RWPE2 (cell line): ENCODE data around the gene EPHA10.

ENCODE experiments used
- ATAC-seq: fragments of 200-7000 bp; cut with Tn5 transposase; 3 replicates; pipeline ENCODE4 v1.9.1; 2021; ENCODE audit warnings: low read depth
- DNase-seq: peaks from one replicate; pipeline ENCODE4 v3.0.0-alpha.2; 2020; ENCODE audit warnings: low spot score
- H3K27ac ChIP-seq: fragments of 450-650 bp; 2 replicates; pipeline ENCODE4 v1.5.1; 2017; ENCODE audit warnings: mild to moderate bottlenecking; ENCODE audit not compliant: poor library complexity, severe bottlenecking
- H3K27me3 ChIP-seq: fragments of 250-450 bp; sonication (Bioruptor Pico); 2 replicates; pipeline ENCODE4 v1.5.1; 2021; ENCODE audit warnings: mild to moderate bottlenecking, moderate library complexity; ENCODE audit not compliant: insufficient read depth, poor library complexity, severe bottlenecking
- H3K36me3 ChIP-seq: fragments of 250-450 bp; sonication (Bioruptor Pico); 2 replicates; pipeline ENCODE4 v1.5.1; 2020; ENCODE audit warnings: low read depth, mild to moderate bottlenecking, moderate library complexity
- H3K4me1 ChIP-seq: fragments of 250-450 bp; sonication (Bioruptor Pico); 2 replicates; pipeline ENCODE4 v1.5.1; 2021; ENCODE audit warnings: mild to moderate bottlenecking, moderate library complexity; ENCODE audit not compliant: insufficient read depth, poor library complexity, severe bottlenecking
- H3K4me3 ChIP-seq: fragments of 250-450 bp; sonication (Bioruptor Pico); 2 replicates; pipeline ENCODE4 v1.5.1; 2021; ENCODE audit warnings: mild to moderate bottlenecking, moderate library complexity; ENCODE audit not compliant: severe bottlenecking
- H3K9me3 ChIP-seq: fragments of 250-450 bp; sonication (Bioruptor Pico); 2 replicates; pipeline ENCODE4 v1.5.1; 2021; ENCODE audit warnings: mild to moderate bottlenecking, moderate library complexity; ENCODE audit not compliant: severe bottlenecking
- CTCF ChIP-seq: fragments of 450-650 bp; IDR thresholded peaks from one replicate; pipeline ENCODE4 v1.5.1; 2017; ENCODE audit warnings: mild to moderate bottlenecking, moderate library complexity; ENCODE audit not compliant: poor library complexity, severe bottlenecking

Gene EPHA10

GRCh38 chr1:37671261-37671660 lies 93.7 kb downstream of the EPHA10 start:
- H3K4me3 ChIP-seq, result no peak overlapping the region
- no peaks in the 10 kb centered on the region for H3K9me3 ChIP-seq
- no peaks in the 10 kb centered on the region for H3K4me1 ChIP-seq
- no peak for TF ChIP-seq CTCF
- DNase-seq (no peak), ATAC-seq (no peak)
- H3K27ac ChIP-seq, result no peak overlapping the region
- H3K27me3 ChIP-seq, result peaks cover 10% of the 10 kb centered on the region
- no peaks in the 10 kb centered on the region for H3K36me3 ChIP-seq

GRCh38 chr1:37670133-37670532 lies 94.8 kb downstream of the EPHA10 start:
- Histone ChIP-seq H3K36me3 (no peaks in the 10 kb centered on the region), H3K27me3 (peaks cover 10% of the 10 kb centered on the region), H3K27ac (no peak overlapping the region), H3K4me3 (no peak overlapping the region), H3K9me3 (no peaks in the 10 kb centered on the region), H3K4me1 (no peaks in the 10 kb centered on the region)
- ATAC-seq (no peak), DNase-seq (no peak)
- TF ChIP-seq CTCF, result no peak

- H3K36me3 ChIP-seq, result no peaks in the 10 kb centered on the region
- H3K27ac ChIP-seq, result no peak overlapping the region
- no peak for TF ChIP-seq CTCF
- H3K4me3 ChIP-seq, result no peak overlapping the region
- no peak for DNase-seq
- no peaks in the 10 kb centered on the region for H3K4me1 ChIP-seq
- no peak for ATAC-seq
- H3K9me3 ChIP-seq, result no peaks in the 10 kb centered on the region
- peaks cover 4% of the 10 kb centered on the region for H3K27me3 ChIP-seq
These were observed 97.8 kb downstream of the EPHA10 start for GRCh38 chr1:37667023-37667671.

GRCh38 chr1:37666241-37666867 lies 98.6 kb downstream of the EPHA10 start:
- Histone ChIP-seq H3K27me3 (no peaks in the 10 kb centered on the region), H3K36me3 (no peaks in the 10 kb centered on the region), H3K4me3 (no peak overlapping the region), H3K9me3 (no peaks in the 10 kb centered on the region), H3K27ac (no peak overlapping the region), H3K4me1 (no peaks in the 10 kb centered on the region)
- TF ChIP-seq CTCF, result no peak
- ATAC-seq, result no peak
- no peak for DNase-seq
